Stimulated activated CD4-positive, alpha-beta T cell treated with anti-CD3 and anti-CD28 coated beads, Interleukin-2, amount 100 ng/mL, for 4 hours (primary cell): ENCODE data around the gene G3BP2.

Experiments
- DNase-seq: peaks from one replicate; pipeline ENCODE4 v3.0.0-alpha.2; 2020; ENCODE audit warnings: low read depth

The G3BP2 gene

DNA sequence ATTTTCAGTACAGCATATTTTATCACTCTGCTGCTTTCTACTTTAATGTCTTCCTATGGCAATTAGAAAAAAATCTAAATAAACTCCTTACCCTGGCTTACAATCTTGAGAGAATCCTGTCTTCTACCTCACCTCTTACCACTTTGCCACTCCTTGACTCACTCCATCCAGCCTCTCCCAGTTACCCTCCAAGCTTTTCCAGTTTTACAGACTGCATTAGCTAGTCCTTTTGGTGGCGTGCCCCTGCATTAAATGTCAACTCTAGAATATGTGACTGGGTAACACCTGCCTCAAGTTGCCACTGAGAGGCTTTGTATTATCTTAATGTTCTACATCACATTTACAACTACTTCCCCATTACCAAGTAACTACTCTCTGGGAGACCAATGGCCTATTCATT, 35.4 kb downstream of the G3BP2 start:
- no peak for DNase-seq

DNA sequence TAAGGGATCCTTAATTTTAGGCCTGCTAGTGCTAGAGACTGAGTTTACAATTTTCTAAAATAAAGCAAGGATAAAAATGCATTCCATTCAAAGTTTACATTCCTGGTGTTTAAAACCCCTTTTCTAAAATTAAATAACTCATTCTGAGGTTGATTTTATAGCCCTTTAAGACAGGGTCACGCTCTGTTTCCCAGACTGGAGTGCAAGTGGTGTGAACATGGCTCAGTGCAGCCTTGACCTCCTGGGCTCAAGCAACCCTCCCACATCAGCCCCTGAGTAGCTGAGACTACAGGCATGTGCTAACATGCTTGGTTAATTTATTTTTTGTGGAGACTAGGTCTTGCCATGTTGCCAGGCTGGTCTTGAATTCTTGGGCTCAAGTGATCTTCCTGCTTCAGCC, 36.0 kb downstream of the G3BP2 start:
- DNase-seq: no peak

DNA sequence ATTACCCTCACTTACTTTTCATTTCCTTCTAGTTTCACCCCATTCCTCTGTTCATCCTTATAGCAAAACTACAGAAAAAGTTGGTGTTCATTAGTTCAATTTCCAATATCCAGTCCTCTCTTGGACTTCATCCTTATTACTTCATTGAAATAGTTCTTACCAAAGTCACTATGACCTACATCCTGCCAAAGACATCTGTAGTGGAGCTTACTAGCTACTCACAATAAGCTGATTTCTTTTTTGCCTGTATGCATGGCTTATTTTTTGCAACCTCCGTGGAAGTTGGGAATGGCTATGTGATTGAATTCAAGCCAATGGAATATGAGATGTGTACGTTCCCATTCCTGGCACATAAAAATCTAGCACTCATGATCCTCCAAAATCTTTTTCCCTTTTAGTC, 38.3 kb downstream of the G3BP2 start:
- no peak for DNase-seq

DNA sequence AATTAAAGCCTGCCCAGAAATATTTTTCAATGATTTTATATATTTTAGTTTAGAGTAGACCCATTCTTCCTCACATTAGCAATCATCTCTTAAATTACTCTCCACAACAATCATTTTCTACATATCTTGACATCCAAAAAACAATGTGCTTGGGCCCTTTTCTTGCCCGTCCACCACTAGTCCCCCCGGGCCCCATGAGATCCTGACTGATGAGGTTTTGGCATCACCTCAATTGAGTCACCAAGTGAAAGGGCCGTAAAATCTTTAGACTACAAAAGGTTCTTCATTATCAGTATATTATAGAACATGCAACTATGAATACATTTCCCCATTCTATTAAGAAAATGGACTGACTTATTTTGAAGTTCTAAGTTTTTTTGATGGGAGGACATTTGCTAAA, 38.9 kb downstream of the G3BP2 start:
- DNase-seq: no peak

DNA sequence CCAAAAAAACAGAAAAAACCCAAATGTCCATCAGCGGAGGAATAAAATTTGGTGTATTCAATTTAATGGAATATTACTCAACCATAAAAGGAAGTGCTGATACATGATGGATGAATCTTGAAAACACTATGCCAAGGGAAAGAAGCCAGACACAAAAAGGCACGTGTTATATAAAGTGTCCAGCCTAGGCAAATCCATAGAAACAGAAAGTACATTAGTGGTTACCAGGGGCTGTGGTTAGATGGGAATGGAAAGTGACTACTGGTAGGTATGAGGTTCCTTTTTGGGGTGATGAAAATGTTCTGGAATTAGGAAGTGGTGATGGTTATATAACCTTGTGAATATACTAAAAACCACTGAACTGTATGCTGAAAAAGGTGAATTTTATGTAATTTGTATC, 39.4 kb downstream of the G3BP2 start:
- no peak for DNase-seq

DNA sequence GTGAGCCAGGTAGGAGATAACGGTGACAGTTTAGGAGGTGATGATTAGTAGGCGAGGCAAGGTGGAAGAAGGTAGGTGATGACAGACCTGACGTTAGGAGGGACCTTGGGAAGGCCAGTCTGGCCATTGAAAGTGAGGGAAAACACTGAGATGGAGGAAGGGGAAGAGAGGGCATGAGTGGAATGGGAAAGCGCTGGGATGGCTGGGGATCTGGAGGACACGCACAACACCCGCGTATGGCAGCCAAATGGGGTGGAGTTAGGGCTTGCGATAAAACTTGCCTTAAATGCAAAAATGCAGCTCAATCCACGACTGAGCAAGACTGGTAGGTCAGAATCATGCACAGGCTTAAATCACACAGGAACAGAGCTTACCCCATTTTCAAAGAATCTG, 42.3 kb downstream of the G3BP2 start:
- no peak for DNase-seq

DNA sequence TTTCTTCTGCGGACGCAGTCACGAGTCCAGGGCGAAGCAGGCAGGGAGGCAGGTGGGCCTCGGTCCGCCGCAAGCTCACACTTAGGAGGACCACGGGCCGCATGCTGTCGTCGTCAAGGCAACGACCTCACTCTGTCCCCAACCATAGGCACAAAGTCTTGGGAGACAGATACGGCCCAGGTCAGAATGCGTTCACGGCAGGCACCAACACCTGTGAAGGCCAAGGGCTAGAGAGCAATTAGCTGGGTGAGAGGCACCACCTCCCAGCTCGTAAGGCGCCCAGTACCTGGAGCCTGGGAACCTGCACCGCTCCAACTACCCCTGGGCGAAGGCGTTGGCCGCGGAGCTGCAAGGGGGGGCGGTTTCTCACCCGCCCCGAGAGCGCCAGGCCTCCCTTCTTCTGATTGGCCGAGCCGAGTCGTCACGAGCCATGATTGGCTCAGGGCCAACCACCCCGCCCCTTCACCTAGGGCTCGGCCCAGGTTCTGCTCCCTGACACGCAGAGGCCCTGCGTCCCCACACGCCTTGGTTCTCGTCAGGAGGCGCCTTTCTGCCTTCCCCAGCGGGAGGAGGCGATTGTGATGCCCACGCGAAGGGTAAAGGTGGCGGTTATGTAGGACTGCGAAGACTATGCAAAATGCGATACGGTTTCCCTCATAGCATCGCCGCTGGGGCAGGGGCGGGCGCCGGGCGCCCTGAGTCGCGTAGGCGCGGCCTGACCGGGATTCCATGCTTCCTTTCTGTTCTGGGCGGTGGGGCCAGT, 42.9 kb downstream of the G3BP2 start, which contains the start of gene CDKL2:
TSS of gene CDKL2 (minus strand) at position 355 of the 763 bp plus-strand sequence. CDS start 4,540 bp downstream, outside the sequence.
- peak; percentile 88 for DNase-seq

DNA sequence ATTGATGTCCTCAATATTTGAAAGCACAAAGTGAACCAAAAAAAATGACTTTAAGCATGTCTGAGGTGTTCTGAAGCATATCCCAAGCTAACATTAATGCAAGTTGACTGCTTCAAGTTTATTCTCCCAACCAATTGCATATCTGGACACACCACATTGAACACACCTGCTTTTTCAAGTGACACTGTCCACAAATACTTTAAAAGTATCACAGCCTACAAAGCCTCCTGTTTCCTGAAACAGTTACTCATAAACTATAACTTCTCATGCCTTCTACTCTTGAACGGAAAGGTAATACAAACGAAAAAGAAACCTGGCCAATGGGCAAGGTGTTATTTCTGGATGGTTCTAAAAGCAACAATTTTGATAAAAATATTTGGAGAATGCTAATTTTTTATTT, 44.0 kb downstream of the G3BP2 start:
- no peak for DNase-seq

DNA sequence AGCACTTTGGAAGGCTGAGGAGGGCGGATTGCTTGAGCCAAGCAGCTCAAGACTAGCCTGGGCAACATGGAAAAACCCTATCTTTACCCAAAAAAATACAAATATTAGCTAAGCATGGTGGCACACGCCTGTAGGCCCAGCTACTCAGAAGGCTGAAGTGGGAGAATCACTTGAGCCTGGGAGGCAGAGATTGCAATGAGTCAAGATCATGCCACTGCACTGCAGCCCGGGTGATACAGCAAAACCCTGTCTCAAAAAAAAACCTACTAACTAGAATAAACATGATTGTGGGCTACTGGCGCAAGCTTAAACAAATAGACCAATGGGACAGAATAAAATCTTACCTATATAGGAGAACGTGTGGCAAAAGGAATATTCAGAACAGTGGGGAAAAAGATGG, 50.2 kb downstream of the G3BP2 start:
- no peak for DNase-seq

DNA sequence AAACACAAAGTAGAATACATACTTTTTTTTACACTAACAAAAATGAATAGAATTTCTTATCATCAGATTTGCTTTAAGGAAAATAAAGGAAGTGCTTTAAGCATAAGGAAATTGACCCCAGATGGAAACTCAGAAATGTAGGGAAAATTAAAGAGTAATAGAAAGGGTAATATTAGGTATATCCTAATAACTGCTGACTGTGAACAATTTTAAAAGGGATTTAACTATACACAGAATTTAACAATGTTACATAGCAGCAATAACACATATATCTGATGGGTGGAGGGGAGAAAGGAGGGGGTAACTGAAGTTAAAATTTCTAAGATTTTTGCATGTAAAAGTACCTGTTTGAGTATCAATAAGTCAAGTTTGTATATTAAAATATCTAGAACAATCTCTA, 51.5 kb downstream of the G3BP2 start:
- no peak for DNase-seq

DNA sequence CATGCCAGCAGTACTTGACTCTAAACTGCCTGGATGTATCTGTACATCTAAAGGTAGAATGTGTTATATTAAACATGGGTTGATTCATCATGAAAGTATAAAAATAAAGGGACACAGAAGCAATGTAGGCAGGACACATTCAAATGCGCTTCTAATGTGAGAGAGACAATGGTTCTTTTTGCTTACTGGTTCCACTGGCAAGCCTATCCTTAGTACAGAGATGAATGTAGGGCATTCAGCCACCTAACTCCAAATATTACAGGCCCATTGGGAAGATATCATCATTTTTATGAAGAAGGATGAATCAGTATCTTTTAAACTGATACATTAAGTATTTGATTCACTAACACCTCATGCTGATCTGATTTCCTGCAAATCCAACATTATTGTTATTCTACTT, 60.9 kb downstream of the G3BP2 start:
- DNase-seq: no peak

DNA sequence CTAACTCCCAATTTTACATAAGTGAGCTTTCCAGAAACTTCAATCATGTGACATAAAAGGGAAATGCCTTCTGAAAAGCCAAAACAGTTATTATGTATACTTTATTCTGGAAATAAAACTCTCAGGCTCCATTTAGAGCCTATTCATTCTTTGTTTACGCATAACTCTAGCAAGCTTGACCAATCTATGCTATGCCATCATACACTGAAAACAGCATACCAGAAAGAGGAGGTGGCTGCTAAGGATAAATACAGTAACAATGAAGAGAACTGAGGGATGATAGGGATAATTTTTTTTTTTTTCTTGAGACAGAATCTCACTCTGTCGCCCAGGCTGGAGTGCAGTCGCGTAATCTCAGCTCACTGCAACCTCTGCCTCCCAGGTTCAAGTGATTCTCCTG, 67.3 kb downstream of the G3BP2 start:
- DNase-seq: no peak

DNA sequence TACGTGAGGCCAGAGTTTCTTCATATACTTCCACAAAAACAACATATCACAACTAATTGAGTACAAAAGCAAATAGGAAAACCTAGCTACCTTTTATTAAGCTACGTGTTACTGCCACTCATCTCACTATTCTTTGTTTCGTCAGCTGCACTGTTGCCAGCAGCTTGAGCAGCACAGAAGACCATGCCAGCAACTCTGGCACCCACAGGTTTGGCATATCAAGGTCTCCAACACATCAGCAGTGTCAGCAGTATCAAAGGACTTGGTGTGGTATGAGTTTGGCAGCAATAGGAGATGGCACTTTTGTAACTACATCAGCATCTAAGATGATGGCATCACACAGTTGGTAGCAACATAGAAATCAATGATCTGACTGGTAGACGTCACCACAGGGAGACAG, 73.6 kb downstream of the G3BP2 start:
- no peak for DNase-seq

DNA sequence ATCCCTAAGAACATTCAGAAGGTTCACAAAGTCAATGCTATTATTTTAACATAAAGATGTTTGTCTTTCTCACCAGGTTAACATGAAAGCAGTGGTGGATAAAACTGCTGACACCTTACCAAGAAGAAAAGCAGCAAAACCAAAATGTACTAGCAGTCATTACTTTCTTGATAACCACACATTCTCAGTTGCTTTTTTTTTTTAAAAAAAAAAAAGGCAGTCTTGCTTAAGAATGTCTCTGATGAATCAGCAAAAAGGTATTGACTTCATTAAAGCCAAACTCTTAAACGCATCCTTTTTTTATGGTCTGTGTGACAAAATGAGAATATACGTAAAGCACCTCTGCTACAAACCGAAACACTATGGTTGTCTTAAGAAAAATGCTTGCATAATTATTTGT, 74.8 kb downstream of the G3BP2 start:
- no peak for DNase-seq

DNA sequence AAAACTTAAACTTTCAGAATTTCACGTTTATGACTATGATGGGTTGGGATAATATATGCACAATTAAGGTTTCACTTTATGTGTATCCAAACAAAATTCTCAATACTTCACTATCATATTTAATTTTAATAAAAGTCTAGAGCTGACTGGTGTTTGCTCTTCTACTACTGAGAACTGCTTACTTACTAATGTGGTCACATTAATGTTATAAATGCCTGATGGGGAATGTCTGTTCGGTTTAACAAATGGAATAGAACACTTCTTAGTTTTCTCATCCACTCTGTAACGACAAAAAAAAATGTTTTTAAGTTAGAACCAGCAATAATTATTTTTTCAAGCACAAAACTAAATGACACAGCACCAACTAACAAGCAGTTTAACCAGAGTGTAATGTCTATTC, 77.2 kb downstream of the G3BP2 start:
- DNase-seq: no peak

DNA sequence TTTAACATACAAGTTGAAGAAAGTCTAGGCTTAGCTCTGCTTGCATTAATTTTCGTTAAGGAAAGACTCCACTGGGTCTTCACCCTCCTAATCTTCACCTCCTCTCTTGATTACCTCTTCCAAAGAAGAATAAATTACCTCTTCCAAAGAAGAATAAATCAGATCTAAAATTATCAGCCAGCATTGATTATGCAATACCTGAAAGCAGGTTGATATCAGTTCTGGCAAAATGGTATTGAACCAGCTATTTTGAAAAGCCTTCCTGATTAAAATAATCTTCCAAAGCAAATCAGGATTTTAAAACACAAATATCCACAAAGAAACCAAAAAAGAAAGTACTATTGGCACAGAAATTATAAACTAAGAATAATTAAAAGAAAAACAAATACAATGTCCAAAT, 79.8 kb downstream of the G3BP2 start:
- DNase-seq: no peak
